ENCODE measurements around the gene STK24.

DNA sequence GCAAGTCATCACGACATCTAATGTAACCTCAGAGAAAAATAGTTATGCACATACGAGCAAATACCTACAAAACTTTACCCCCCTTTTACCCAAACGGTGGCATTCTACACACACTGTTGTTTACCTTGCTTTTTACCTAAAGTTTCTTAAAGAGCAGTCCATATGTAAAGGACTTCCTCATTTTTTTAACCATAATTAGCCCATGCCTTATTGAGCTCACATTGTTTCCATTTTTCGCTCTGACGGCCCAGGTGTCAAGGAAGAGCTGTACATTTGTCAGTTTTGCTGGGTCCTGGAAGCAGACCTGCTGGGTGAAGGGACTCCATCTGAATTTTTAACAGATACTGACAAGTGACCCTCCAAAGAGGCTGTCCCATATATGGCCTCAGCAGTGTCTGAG is 89.4 kb downstream of the STK24 start:
- TF ChIP-seq, protein P1, sequence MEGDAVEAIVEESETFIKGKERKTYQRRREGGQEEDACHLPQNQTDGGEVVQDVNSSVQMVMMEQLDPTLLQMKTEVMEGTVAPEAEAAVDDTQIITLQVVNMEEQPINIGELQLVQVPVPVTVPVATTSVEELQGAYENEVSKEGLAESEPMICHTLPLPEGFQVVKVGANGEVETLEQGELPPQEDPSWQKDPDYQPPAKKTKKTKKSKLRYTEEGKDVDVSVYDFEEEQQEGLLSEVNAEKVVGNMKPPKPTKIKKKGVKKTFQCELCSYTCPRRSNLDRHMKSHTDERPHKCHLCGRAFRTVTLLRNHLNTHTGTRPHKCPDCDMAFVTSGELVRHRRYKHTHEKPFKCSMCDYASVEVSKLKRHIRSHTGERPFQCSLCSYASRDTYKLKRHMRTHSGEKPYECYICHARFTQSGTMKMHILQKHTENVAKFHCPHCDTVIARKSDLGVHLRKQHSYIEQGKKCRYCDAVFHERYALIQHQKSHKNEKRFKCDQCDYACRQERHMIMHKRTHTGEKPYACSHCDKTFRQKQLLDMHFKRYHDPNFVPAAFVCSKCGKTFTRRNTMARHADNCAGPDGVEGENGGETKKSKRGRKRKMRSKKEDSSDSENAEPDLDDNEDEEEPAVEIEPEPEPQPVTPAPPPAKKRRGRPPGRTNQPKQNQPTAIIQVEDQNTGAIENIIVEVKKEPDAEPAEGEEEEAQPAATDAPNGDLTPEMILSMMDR (IDR thresholded peaks at IDR 0.05), result no peak
- TF ChIP-seq POLR2A (IDR thresholded peaks at IDR 0.05), result no peak

Measured in tibial nerve (tissue), 3 donors.